HG02798 (cell line): Measurements from ENCODE around the gene HOATZ.

Source experiments
- ATAC-seq: cut with Tn5 transposase; IDR thresholded peaks from one replicate; pipeline ENCODE4 v1.9.1; 2021; ENCODE audit warnings: mild to moderate bottlenecking; ENCODE audit not compliant: unreplicated experiment, poor library complexity

HOATZ gene

GRCh38 chr11:111514216-111515031 lies at the start of gene HOATZ:
HOATZ (plus strand) TSS chr11:111514778; CDS start chr11:111514785, 7 bp downstream.
- no peak for ATAC-seq

GRCh38 chr11:111465400-111465799 lies 49.2 kb upstream of the HOATZ start:
- no peak for ATAC-seq

GRCh38 chr11:111466615-111467014 lies 48.0 kb upstream of the HOATZ start:
- ATAC-seq: no peak

- ATAC-seq: no peak
Measured at GRCh38 chr11:111469200-111469599, 45.4 kb upstream of the HOATZ start.

GRCh38 chr11:111472228-111472627 lies 42.4 kb upstream of the HOATZ start:
- no peak for ATAC-seq

GRCh38 chr11:111474432-111474831 lies 40.1 kb upstream of the HOATZ start:
- ATAC-seq: no peak

- ATAC-seq: no peak
Measured at GRCh38 chr11:111476366-111476765, 38.2 kb upstream of the HOATZ start.

- no peak for ATAC-seq
Measured at GRCh38 chr11:111476956-111477355, 37.6 kb upstream of the HOATZ start.

GRCh38 chr11:111477898-111478297 lies 36.7 kb upstream of the HOATZ start:
- ATAC-seq: no peak

- ATAC-seq: no peak
Measured at GRCh38 chr11:111479666-111480065, 34.9 kb upstream of the HOATZ start.

GRCh38 chr11:111483431-111483830 lies 31.1 kb upstream of the HOATZ start:
- ATAC-seq: no peak

GRCh38 chr11:111490496-111490895 lies 24.1 kb upstream of the HOATZ start:
- ATAC-seq: no peak

- ATAC-seq: no peak
Measured at GRCh38 chr11:111494040-111494439, 20.5 kb upstream of the HOATZ start.

- ATAC-seq: no peak
Measured at GRCh38 chr11:111499483-111499882, 15.1 kb upstream of the HOATZ start.

GRCh38 chr11:111500481-111500880 lies 14.1 kb upstream of the HOATZ start:
- ATAC-seq: no peak

- ATAC-seq: no peak
Measured at GRCh38 chr11:111502611-111503010, 12.0 kb upstream of the HOATZ start.

GRCh38 chr11:111510311-111510710 lies 4.3 kb upstream of the HOATZ start:
- no peak for ATAC-seq

GRCh38 chr11:111512296-111513239 lies 2.0 kb upstream of the HOATZ start, which contains the start of gene BTG4:
BTG4 (minus strand) TSS chr11:111512386; CDS start chr11:111498776, 13,610 bp downstream.
- peak; percentile 38 for ATAC-seq

GRCh38 chr11:111513240-111513605 lies 1.4 kb upstream of the HOATZ start:
- peak; percentile 23 for ATAC-seq

- no peak for ATAC-seq
Measured at GRCh38 chr11:111515591-111515990, 1.0 kb downstream of the HOATZ start.

- ATAC-seq: no peak
Measured at GRCh38 chr11:111518668-111519067, 4.1 kb downstream of the HOATZ start.
